Endothelial cell of umbilical vein (primary cell): ENCODE data around the gene HINT2. TPM values are rescaled to one million over a fixed set of nuclear protein-coding genes. Genes with fewer than 3 reads are reported as not detected.

Experiments used
- BruUV-seq: library from RNA; stranded (reverse); fragments of 400-500 nt; replicated peaks from 2 replicates; lab custom pipeline; 2021; lab: Mats Ljungman, UMichigan
- CTCF ChIA-PET: fragments of 300-600, 350-600 bp; sonication (Branson Sonifier 250); formaldehyde crosslinking; loops from one replicate; lab custom pipeline; 2021; ENCODE audit warnings: antibody characterized with exemption, inconsistent platforms; lab: Charles Lee
- POLR2A ChIA-PET: fragments of 300-600, 350-600 bp; sonication (Branson Sonifier 250); formaldehyde crosslinking; loops from one replicate; lab custom pipeline; 2021; ENCODE audit warnings: antibody characterized with exemption, inconsistent platforms; lab: Charles Lee
- DNase-seq: peaks from one replicate; pipeline ENCODE4 v3.0.0-alpha.2; 2011; ENCODE audit warnings: low read depth, low spot score
- FAIRE-seq: peaks from 2 replicates; lab custom pipeline; 2011; peaks lifted over from hg19 to GRCh38; lab: Jason Lieb, UNC
- H2AFZ ChIP-seq: 2 replicates; pipeline ENCODE4 v1.6.0; 2012; ENCODE audit warnings: low read depth, low read length, control low read depth, inconsistent platforms
- H3K27ac ChIP-seq: 2 replicates; pipeline ENCODE4 v1.5.1; 2011; ENCODE audit warnings: low read depth, mild to moderate bottlenecking, control low read depth, low read length, moderate library complexity; ENCODE audit not compliant: insufficient read depth
- H3K27me3 ChIP-seq, 2 experiments: 2 replicates each; pipeline versions ENCODE4 v1.6.0 to v1.6.1; 2011; ENCODE audit warnings: low read length in 2 of 2, mixed read lengths in 1 of 2; ENCODE audit not compliant: control insufficient read depth in 2 of 2, insufficient read depth in 2 of 2
- H3K36me3 ChIP-seq, 2 experiments: 2 replicates in 1 of 2; 3 replicates in 1 of 2; pipeline ENCODE4 v1.5.1; 2011; ENCODE audit warnings: low read length in 2 of 2, mild to moderate bottlenecking in 1 of 2, moderate library complexity in 1 of 2; ENCODE audit not compliant: control insufficient read depth in 2 of 2, insufficient read depth in 2 of 2; ENCODE audit errors: extremely low read depth in 1 of 2
- H3K4me1 ChIP-seq: 3 replicates; pipeline ENCODE4 v1.5.1; 2011; ENCODE audit warnings: mild to moderate bottlenecking, low read length; ENCODE audit not compliant: control insufficient read depth, insufficient read depth; ENCODE audit errors: extremely low read depth
- H3K4me2 ChIP-seq: 2 replicates; pipeline ENCODE4 v1.6.1; 2011; ENCODE audit warnings: low read length, control low read depth, mixed read lengths; ENCODE audit not compliant: insufficient read depth
- H3K4me3 ChIP-seq, 3 experiments: fragments of 200-600 bp in 1 of 3; sonication (generic), shearing (Covaris generic) in 1 of 3; replicated peaks in 1 of 3; 2 replicates each; pipeline ENCODE4 v1.5.1; 2011 to 2016; ENCODE audit warnings: control low read depth in 3 of 3, low read length in 3 of 3, mild to moderate bottlenecking in 2 of 3, inconsistent platforms in 1 of 3, low read depth in 1 of 3, moderate library complexity in 1 of 3; ENCODE audit not compliant: insufficient read depth in 1 of 3
- H3K79me2 ChIP-seq: 2 replicates; pipeline ENCODE4 v1.6.0; 2012; ENCODE audit warnings: low read length, inconsistent platforms; ENCODE audit not compliant: control insufficient read depth, insufficient read depth
- H3K9ac ChIP-seq: replicated peaks from 2 replicates; pipeline ENCODE3; 2011; ENCODE audit warnings: low read length, control low read depth; ENCODE audit not compliant: insufficient read depth; ENCODE audit errors: extremely low read depth
- H3K9me1 ChIP-seq: replicated peaks from 3 replicates; pipeline ENCODE4 v1.6.0; 2011; ENCODE audit warnings: mild to moderate bottlenecking, low read length; ENCODE audit not compliant: control insufficient read depth, insufficient read depth; ENCODE audit errors: extremely low read depth
- H3K9me3 ChIP-seq: replicated peaks from 2 replicates; pipeline ENCODE4 v1.5.1; 2012; ENCODE audit warnings: low read length, inconsistent platforms; ENCODE audit not compliant: control insufficient read depth, insufficient read depth
- H4K20me1 ChIP-seq: replicated peaks from 2 replicates; pipeline ENCODE3; 2011; ENCODE audit warnings: mild to moderate bottlenecking, low read length; ENCODE audit not compliant: control insufficient read depth, insufficient read depth; ENCODE audit errors: extremely low read depth
- FOS ChIP-seq: IDR thresholded peaks from 2 replicates; pipeline ENCODE4 v1.6.1; 2011; ENCODE audit warnings: mild to moderate bottlenecking, low read length, moderate library complexity, borderline replicate concordance; ENCODE audit not compliant: insufficient read depth
- JUN ChIP-seq: IDR thresholded peaks from 2 replicates; pipeline ENCODE4 v1.6.1; 2011; ENCODE audit warnings: borderline replicate concordance, low read depth; ENCODE audit not compliant: insufficient read length, insufficient read depth
- MYC ChIP-seq: IDR thresholded peaks from one replicate; pipeline ENCODE4 v1.6.1; 2011; ENCODE audit warnings: mild to moderate bottlenecking, low read depth, low read length
- POLR2A ChIP-seq: IDR thresholded peaks from 2 replicates; pipeline ENCODE4 v1.6.1; 2012; ENCODE audit warnings: low read depth, mild to moderate bottlenecking, control low read depth, low read length
- POLR2AphosphoS5 ChIP-seq: IDR thresholded peaks from 2 replicates; pipeline ENCODE4 v1.6.1; 2012; ENCODE audit warnings: low read depth, mild to moderate bottlenecking, control low read depth, low read length, moderate library complexity; ENCODE audit not compliant: insufficient read depth
- dilution Hi-C: fragments of 300-500 bp; cut with MboI; formaldehyde crosslinking; loops from one replicate; pipeline ENCODE4 v1.15.0; 2019; ENCODE audit warnings: low sequenced_read_pairs; ENCODE audit not compliant: extremely low pct_ligation_motif_present
- intact Hi-C: fragments of 100-400 bp; cut with micrococcal nuclease; formaldehyde crosslinking; loops from one replicate; pipeline ENCODE4 v1.10.0; 2022
- polyA plus RNA-seq, 4 experiments: library from polyadenylated mRNA; depleted of rRNA in 3 of 4; stranded (reverse) in 3 of 4; unstranded in 1 of 4; fragments of >200 nt; gene quantifications; 2 replicates each; pipeline versions ENCODE4 v1.2.1 to v1.2.3, GENCODE V29; 2011 to 2012; ENCODE audit warnings: missing spikeins in 1 of 4
- total RNA-seq: library from RNA; stranded (reverse); gene quantifications from 2 replicates; pipeline ENCODE4 v1.2.3, GENCODE V29; 2021

Gene HINT2
- total and polyA plus RNA-seq, 2 donors (not counting 3 experiments of a cell fraction or from before 2014, with no cell fraction given): 27.2 to 42.1 TPM

DNA sequence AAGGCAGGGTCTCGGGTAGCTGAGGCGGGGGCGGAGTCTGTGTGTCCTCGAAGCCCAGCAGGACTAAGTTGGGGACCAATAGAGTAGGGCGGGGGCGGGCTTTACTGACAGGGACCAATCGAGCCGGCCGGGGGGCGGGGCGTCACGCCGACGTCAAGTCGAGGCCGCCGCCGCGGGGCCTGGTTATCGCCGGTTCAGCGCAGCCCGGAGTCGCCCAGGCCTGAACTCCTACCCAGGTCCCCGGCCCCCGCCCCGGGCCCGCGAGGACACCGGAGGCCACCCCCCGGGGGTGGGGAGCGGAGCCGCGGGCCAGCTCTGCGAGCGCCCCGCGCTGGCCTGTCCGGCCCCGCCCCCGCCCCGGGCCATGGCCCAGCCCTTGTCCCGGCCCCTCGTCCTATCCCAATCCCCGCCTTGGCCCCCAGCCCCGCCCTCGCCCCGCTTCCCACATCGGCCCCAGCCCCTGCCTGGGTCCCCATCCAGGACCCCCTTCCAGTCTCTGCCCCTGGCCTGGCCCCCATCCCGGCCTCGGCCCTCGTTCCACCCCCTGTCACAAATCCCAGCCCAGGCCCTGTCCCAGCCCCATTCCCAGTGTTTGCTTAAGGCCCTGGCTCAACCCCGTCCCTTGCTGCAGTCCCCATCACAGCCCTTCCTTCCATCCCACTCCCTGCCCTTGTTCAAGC, 14.4 kb upstream of the HINT2 start, which contains the start of gene TMEM8B:
TSS of gene TMEM8B (plus strand) at position 145 of the 680 bp plus-strand sequence. CDS start at position 365, 220 bp downstream.
- BruUV-seq: no TSS peak
- no peaks in the 10 kb centered on the region for H4K20me1 ChIP-seq
- peak within 1 kb of the TSS; percentile 74 for H3K4me2 ChIP-seq
- POLR2A ChIA-PET: interaction anchor here (0.7 kb wide), 1 partner anchor 34 kb away, joined by 5 read pairs; no protein-coding TSS in a partner anchor
- peak within 1 kb of the TSS; percentile 34 for H3K27ac ChIP-seq
- CTCF ChIA-PET: interaction anchor here (0.7 to 7.6 kb wide), 10 partner anchors 12 to 117 kb away, joined by 3 to 277 read pairs (median 5); partner anchors contain the start of genes HINT2 and NPR2
- peak; percentile 95 for FAIRE-seq
- H3K9ac ChIP-seq: peak within 1 kb of the TSS; percentile 64
- H3K27me3 ChIP-seq: no peaks in the 10 kb centered on the region
- intact Hi-C loops (loop anchor here (5.0 kb wide), 1 partner anchor 118 kb away; no protein-coding TSS in a partner anchor), dilution Hi-C loops (no loop called here)
- no peaks in the 10 kb centered on the region for H3K36me3 ChIP-seq
- peak within 1 kb of the TSS; percentile 54 to 60 (median 60) for H3K4me3 ChIP-seq
- H2AFZ ChIP-seq: peak within 1 kb of the TSS; percentile 97
- peak; percentile 91 for DNase-seq
- no peak for TF ChIP-seq MYC
- TF ChIP-seq JUN: no peak
- TF ChIP-seq POLR2A: peak; percentile 57
- TF ChIP-seq POLR2AphosphoS5: no peak
- no peaks in the 10 kb centered on the region for H3K9me3 ChIP-seq
- H3K4me1 ChIP-seq: peaks cover 9% of the 10 kb centered on the region
- H3K9me1 ChIP-seq: no peaks in the 10 kb centered on the region
- no peaks in the 10 kb centered on the region for H3K79me2 ChIP-seq

DNA sequence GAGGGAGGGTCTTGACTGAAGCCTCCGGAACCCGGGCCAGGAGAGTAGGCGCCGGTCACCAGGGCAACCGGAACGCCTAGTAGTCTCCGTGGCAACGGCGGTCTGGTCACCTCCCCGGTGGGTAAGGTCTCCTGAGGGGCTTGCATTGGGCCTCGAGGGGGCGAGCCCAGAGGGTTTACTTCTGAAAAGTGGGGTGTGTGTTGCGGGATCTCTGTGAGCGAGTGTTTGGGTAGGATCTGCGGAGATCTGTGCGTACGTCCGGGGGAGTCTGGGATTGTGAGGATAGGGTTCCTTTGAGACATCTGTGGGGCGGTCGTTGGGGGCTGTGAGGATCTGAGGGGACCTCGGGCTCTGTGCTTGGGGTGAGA, 13.9 kb upstream of the HINT2 start, which contains the start of gene FAM221B:
TSS of gene FAM221B (minus strand) at position 17 of the 368 bp plus-strand sequence. CDS start 2,571 bp downstream, outside the sequence.
- peak within 1 kb of the TSS; percentile 54 to 60 (median 60) for H3K4me3 ChIP-seq
- ChIA-PET CTCF (interaction anchor here (0.7 to 7.6 kb wide), 10 partner anchors 13 to 117 kb away, joined by 3 to 277 read pairs (median 5); partner anchors contain the start of genes HINT2 and NPR2), POLR2A (interaction anchor here (0.7 kb wide), 1 partner anchor 33 kb away, joined by 5 read pairs; no protein-coding TSS in a partner anchor)
- TF ChIP-seq POLR2A (no peak), MYC (no peak), FOS (no peak)
- H3K79me2 ChIP-seq: no peaks in the 10 kb centered on the region
- peak within 1 kb of the TSS; percentile 97 for H2AFZ ChIP-seq
- dilution Hi-C loops: no loop called here
- H3K9ac ChIP-seq: peak within 1 kb of the TSS; percentile 64
- H3K36me3 ChIP-seq: no peaks in the 10 kb centered on the region
- H3K4me1 ChIP-seq: peaks cover 9% of the 10 kb centered on the region
- intact Hi-C loops: loop anchor here (5.0 kb wide), 1 partner anchor 119 kb away; no protein-coding TSS in a partner anchor
- H3K27ac ChIP-seq: peak within 1 kb of the TSS; percentile 34
- peak within 1 kb of the TSS; percentile 74 for H3K4me2 ChIP-seq
- no peaks in the 10 kb centered on the region for H3K27me3 ChIP-seq
- FAIRE-seq (no peak), DNase-seq (no peak)
- H3K9me3 ChIP-seq: no peaks in the 10 kb centered on the region
- no peaks in the 10 kb centered on the region for H3K9me1 ChIP-seq
- no TSS peak for BruUV-seq
- no peaks in the 10 kb centered on the region for H4K20me1 ChIP-seq
